GM21367 (cell line): ENCODE results near the gene ADK.
"Not testable (repeated sequence)": the region's sequence is repeated elsewhere in the genome, so short reads cannot be mapped to it uniquely, and the experiment has no call there.

Experiments used
- ATAC-seq: cut with Tn5 transposase; IDR thresholded peaks from one replicate; pipeline ENCODE4 v1.9.1; 2021; ENCODE audit not compliant: unreplicated experiment

Gene ADK

GRCh38 chr10:74178042-74178791 lies 27.2 kb downstream of the ADK start:
- ATAC-seq: no peak

- no peak for ATAC-seq
Measured at GRCh38 chr10:74179111-74179710, 28.2 kb downstream of the ADK start.

- ATAC-seq: no peak
Measured at GRCh38 chr10:74186678-74187077, 35.7 kb downstream of the ADK start.

DNA sequence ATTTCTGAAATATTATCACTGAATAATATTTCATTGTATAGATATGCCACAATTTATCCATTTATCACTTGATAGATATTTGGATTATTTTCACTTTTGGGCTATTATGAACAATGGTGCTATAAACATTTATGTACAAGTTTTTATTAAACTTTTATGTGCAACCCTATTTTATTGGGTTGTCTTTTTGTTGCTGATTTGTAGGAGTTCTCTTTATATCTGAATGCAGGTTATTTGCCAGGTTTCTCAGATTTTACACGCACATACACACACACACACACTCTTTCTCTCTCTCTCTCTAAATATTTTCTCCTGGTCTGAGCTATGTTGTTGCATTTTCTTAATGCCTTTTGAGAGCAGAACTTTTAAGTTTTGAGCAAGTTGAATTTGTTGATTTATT lies 36.2 kb downstream of the ADK start:
- no peak for ATAC-seq

DNA sequence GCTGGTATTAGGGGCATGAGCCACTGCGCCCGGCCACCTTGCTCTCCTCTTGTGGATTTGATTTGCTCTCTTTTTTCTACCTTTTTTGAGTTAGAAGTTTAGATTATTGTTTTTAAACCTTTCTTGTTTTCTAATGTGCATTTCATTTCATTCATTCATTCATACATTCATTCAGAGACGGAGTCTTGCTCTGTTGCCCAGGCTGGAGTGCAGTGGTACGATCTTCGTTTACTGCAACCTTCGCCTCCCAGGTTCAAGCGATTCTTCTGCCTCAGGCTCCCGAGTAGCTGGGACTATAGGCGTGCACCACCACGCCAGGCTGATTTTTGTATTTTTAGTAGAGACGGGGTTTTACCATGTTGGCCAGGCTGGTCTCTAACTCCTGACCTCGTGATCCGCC lies 37.6 kb downstream of the ADK start:
- not testable (repeated sequence) for ATAC-seq

GRCh38 chr10:74189999-74190421 lies 39.0 kb downstream of the ADK start:
- peak; percentile 87 for ATAC-seq

- no peak for ATAC-seq
Measured at GRCh38 chr10:74190494-74190893, 39.5 kb downstream of the ADK start.

DNA sequence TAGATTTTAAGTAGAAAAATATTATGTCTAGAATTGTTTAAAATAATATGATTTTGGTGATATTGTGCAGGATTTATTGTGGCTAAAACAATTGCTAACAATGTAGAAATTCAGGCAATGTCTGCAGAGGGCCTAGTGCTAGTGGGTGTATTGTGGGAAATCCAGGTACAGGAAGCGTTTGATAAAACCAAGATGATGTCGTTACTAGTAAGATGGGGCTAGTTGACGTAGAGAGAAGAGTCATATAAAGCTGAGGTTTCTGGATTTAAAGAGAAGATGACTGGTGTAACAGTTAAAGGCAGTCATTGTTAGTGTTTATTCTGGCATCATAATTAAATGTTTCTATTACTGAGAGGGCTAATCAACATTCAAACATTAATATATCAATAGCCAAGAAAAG lies 43.5 kb downstream of the ADK start:
- no peak for ATAC-seq

DNA sequence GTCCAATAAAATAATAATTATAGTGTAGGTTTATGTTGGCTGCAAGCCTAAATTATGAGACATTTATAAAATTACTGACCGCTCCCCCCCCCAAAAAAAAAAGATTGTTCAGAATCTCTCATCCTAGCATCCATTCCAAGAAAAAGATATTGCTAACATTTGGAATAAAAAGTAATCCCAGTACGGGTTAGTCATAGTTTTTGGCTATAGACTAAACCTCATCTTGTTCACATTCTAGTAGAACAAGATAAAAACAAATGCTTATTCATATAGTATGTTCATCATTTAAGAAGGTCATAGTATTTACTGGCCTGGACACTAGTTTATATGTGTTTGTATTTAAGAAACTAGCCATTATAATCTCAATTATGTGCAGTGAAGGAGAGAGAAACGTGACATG lies 44.0 kb downstream of the ADK start:
- ATAC-seq: no peak

- no peak for ATAC-seq
Measured at GRCh38 chr10:74199315-74199714, 48.3 kb downstream of the ADK start.

GRCh38 chr10:74202356-74202755 lies 51.3 kb downstream of the ADK start:
- no peak for ATAC-seq

GRCh38 chr10:74206746-74207145 lies 55.7 kb downstream of the ADK start:
- ATAC-seq: no peak

DNA sequence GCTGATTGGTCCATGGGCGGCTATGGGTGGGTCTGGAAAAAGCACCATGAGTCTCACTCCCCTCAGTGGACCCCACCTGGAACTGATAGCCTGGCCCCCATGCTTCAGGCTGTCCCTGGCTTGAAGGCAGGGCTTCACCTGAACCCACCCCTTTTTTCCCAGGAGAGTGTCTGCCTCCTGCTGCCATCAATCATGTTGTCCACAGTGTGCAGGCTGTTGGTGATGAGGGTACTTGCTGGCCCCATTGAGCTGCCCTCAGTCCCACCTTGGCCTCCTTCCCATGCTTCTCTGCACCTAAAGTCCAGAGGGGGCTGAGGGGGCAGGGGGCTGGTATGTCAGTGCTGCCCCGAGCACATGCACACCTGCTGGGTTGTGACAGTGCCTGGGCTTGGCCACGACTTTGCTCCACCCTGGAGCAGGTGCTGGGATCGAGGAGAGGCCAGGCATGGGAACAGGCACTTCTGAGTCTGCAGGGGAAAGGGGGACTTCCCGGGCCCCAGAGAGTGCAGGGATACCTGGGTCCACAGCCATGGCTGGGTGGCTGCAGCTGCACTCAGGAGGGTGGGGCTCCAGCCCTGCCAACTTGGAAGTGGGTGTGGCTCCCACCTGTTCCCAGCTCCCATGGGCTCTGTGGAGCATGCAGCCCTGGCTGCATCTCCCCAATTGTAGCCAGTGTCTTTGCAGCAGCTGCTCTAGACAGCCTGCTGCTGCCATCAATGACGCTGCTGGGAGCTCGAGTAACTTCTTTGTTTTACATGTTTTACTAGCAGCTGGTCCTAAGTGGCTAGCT lies 56.9 kb downstream of the ADK start:
- no peak for ATAC-seq

DNA sequence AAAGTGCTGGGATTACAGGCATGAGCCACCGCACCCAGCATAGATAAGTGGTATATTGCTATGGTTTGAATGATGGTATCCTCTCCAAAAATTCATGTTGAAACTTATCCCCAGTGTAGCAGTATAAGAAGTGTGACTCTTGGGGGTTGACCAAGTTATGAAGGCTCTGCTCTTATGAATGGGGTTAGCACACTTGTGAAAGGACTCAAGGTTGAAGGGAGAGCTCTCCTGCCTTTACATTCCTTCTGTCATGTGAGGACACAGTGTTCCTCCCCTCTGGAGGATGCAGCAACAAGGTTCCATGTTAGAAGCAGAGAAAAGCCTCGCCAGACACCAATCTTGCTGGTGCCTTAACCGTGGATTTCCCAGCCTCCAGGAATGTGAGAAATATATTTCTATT lies 58.0 kb downstream of the ADK start:
- no peak for ATAC-seq

DNA sequence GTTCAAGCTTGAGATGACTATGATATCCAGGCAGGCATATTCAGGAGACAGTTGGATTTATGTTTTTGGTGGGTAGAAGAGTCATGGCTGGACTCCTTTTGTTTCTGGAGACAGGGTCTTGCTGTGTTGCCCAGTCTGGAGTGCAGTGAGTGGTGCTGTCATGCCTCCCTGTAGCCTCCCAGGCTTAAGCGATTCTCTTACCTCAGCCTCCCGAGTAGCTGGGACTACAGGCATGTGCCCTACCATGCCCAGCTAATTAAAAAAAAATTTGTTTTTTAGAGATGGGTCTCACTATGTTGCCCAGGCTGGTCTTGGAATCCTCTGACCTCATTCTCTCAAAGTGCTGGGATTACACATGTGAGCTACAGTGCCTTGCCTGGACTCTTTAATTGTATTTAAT lies 62.0 kb downstream of the ADK start:
- no peak for ATAC-seq

GRCh38 chr10:74213571-74214162 lies 62.6 kb downstream of the ADK start:
- ATAC-seq: no peak

DNA sequence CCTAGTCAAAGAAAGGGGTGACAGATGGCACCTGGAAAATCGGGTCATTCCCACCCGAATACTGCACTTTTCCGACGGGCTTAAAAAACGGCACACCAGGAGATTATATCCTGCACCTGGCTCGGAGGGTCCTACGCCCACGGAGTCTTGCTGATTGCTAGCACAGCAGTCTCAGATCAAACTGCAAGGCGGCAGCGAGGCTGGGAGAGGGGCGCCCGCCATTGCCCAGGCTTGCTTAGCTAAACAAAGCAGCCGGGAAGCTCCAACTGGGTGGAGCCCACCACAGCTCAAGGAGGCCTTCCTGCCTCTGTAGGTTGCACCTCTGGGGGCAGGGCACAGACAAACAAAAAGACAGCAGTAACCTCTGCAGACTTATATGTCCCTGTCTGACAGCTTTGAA lies 66.1 kb downstream of the ADK start:
- ATAC-seq: not testable (repeated sequence)

DNA sequence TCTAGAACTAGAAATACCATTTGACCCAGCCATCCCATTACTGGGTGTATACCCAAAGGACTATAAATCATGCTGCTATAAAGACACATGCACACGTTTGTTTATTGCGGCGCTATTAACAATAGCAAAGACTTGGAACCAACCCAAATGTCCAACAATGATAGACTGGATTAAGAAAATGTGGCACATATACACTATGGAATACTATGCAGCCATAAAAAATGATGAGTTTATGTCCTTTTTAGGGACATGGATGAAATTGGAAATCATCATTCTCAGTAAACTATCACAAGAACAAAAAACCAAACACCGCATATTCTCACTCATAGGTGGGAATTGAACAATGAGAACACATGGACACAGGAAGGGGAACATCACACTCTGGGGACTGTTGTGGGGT lies 71.4 kb downstream of the ADK start:
- ATAC-seq: not testable (repeated sequence)

GRCh38 chr10:74223755-74224529 lies 72.9 kb downstream of the ADK start:
- ATAC-seq: no peak

DNA sequence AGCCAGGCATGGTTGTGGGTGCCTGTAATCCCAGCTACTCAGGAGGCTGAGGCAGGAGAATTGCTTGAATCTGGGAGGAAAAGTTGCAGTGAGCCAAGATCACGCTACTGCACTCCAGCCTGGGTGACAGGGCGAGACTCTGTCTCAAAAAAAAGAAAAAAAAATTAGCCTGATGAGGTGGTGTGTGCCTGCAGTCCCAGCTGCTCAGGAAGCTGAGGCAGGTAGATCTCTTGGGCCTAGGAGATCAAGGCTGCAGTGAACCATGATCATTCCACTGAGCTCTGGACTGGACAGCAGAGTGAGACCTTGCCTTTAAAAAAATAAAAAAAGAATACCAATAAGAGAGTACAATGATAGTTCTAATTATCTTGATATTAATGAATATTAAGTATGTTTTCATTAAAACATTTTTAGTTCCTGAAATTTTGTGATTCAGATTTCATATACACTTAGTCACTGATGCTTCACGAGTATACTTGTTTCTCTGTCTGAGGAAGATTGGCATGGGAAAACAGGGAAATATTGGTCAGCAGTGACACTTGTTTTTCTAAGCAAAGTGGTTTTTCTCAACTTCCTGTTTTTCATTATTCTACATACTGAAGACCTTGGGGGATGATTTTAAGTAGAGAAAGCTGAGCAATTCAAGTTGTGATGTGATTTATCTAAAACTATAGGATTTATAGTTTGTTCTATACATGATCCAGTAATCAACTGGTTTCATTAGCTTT lies 76.8 kb downstream of the ADK start:
- no peak for ATAC-seq
